GM19025 (cell line): ENCODE results near the gene CPT2.
"Not testable (repeated sequence)": the region's sequence is repeated elsewhere in the genome, so short reads cannot be mapped to it uniquely, and the experiment has no call there.

Experiments
- ATAC-seq: cut with Tn5 transposase; IDR thresholded peaks from one replicate; pipeline ENCODE4 v1.9.1; 2021; ENCODE audit warnings: mild to moderate bottlenecking, low read depth, moderate library complexity; ENCODE audit not compliant: unreplicated experiment

CPT2 gene

GRCh38 chr1:53180951-53181350 is 15.7 kb upstream of the CPT2 start:
- ATAC-seq = no peak

GRCh38 chr1:53182111-53182593 is 14.5 kb upstream of the CPT2 start:
- no peak for ATAC-seq

- ATAC-seq = no peak
Measured at GRCh38 chr1:53182716-53183094, 13.9 kb upstream of the CPT2 start.

- ATAC-seq = no peak
Measured at GRCh38 chr1:53183095-53183990, 13.3 kb upstream of the CPT2 start.

- not testable (repeated sequence) for ATAC-seq
Measured at GRCh38 chr1:53185955-53186297, 10.7 kb upstream of the CPT2 start.

GRCh38 chr1:53186533-53186932 is 10.1 kb upstream of the CPT2 start:
- ATAC-seq = no peak

- ATAC-seq = no peak
Measured at GRCh38 chr1:53187401-53187800, 9.2 kb upstream of the CPT2 start.

- no peak for ATAC-seq
Measured at GRCh38 chr1:53188099-53188498, 8.5 kb upstream of the CPT2 start.

GRCh38 chr1:53189061-53189460 is 7.6 kb upstream of the CPT2 start:
- no peak for ATAC-seq

GRCh38 chr1:53190210-53190611 is 6.4 kb upstream of the CPT2 start:
- no peak for ATAC-seq

GRCh38 chr1:53195246-53196016 is 1.2 kb upstream of the CPT2 start:
- no peak for ATAC-seq

GRCh38 chr1:53196017-53196484 is 573 bp upstream of the CPT2 start:
- no peak for ATAC-seq

- ATAC-seq = no peak
Measured at GRCh38 chr1:53197291-53198200, 922 bp downstream of the CPT2 start.

- no peak for ATAC-seq
Measured at GRCh38 chr1:53198241-53198651, 1.6 kb downstream of the CPT2 start.

- no peak for ATAC-seq
Measured at GRCh38 chr1:53203466-53203865, 6.8 kb downstream of the CPT2 start.

GRCh38 chr1:53205496-53205895 is 8.9 kb downstream of the CPT2 start:
- ATAC-seq = not testable (repeated sequence)

GRCh38 chr1:53206083-53206685 is 9.6 kb downstream of the CPT2 start:
- not testable (repeated sequence) for ATAC-seq

- no peak for ATAC-seq
Measured at GRCh38 chr1:53206735-53207379, 10.2 kb downstream of the CPT2 start.

GRCh38 chr1:53207726-53208125 is 11.1 kb downstream of the CPT2 start:
- no peak for ATAC-seq

GRCh38 chr1:53210352-53210751 is 13.7 kb downstream of the CPT2 start:
- no peak for ATAC-seq
